GM20431 (cell line): ENCODE results near the gene HHATL.

Source experiments
- in situ Hi-C: fragments of 300-500 bp; cut with MseI, MboI; formaldehyde crosslinking; loops from one replicate; pipeline ENCODE4 v1.15.0; 2020; ENCODE audit warnings: low sequenced_read_pairs; ENCODE audit not compliant: unreplicated experiment

Gene HHATL

DNA sequence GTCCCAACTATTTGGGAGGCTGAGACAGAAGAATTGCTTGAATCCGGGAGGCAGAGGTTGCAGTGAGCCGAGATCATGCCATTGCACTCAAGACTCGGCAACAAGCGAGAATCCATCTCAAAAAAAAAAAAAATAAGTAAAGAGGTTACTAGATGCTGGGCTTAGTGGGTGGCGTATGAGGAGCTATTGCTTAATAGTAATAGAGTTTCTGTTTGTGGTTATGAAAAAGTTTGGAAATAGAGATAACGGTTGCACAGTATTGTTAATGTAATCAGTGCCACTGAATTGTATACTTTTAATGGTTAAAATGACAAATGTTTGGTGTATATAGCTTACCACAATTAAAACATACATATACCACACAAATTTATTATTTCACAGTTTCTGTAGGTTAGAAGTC lies 14.7 kb upstream of the HHATL start:
- in situ Hi-C loops = no loop called here

DNA sequence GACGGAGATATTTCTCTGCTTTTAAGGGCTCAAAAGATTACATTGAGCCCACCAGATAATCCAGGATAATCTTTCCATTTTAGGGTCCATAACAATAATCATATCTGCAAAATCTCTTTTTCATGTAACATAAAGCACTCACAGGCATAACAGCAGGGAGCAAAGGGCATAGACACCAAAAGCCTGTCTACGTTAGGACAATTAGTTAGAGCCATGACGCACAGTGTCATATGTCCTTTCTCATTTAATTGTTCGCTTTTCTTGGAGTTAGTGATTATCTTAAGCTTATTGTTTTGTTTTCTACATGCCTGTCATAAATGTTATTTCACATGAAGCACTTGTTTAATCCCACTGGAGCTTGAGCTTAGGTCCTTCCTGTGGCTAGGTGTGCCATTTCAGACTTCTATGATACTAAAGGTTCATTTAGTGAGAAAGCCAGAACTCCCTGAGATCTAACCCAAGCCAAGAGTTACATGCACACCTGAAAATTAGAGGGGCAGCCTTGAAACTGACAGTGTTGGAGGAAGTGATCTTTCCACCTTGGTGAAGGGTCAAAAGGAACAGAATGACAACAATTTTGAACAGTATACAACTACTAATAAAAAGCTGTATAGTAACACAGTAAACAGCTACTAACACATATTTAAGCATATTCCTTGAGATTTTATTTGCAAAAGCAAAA lies 11.7 kb upstream of the HHATL start:
- in situ Hi-C loops = no loop called here

DNA sequence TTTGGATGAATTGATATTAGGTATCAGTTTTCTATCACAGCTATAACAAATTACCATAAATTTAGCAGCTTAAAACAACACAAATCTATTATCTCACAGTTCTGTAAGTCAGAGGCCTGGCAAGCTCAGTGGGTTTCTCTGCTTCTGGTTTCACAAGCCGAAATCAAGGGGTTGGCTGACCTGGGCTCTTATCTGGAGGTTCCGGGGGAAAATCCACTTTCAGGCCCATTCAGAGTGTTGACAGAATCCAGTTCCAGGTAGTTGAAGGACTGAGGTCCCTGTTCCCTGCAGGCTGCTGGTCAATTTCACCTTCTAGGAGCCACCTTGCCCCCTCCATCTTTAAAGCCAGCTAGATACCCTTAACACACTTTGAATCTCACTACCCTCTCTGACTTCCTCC lies 11.1 kb upstream of the HHATL start:
- in situ Hi-C loops = no loop called here

DNA sequence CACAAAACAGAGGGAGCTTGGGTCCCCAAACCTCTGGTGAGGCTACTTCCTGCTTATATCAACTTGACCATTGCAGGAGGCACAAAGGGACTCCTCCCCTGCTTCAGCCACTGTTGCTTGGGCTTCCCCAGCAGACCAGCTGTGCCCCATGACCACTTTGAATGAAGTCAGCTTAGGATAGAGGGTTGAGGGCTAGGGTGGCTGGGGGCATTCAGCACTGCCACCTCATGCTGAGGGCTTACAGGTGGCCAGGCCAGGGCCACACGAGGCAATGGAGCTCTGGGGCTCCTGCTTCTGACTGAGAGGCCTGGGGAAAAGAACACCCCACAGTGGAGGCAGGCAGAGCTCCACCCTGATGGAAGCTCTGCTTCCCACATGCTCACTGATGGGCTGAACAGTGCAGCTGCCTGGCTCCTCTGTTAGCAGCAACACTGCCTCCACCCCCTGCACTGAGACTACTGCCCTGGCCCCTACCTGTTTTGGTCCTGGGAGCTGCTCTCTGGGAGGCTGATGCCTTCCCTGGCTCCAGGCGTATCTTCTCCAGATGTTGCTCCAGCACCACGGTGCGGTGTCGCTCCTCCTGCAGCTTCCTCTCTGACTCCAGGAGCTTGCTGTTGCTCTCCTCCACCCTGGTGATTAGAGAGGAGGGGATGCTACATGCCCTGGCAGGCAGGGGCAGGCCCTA lies 10.2 kb upstream of the HHATL start:
- in situ Hi-C loops = no loop called here

DNA sequence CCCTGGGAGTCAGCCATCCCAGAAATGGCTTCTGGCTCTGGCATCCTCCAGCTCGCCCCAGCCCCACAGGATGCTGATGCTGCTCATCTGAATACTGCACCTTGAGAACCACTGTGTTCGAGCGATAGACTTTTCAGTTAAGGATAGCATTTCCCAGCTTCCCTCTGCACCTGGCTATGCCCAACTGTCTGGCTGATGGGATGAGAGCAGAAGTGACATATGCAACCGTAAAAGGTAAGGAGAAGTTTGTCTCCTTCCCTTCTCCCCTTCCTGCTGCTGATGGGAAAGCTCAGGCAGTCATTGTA lies 9.7 kb upstream of the HHATL start:
- in situ Hi-C loops = no loop called here

DNA sequence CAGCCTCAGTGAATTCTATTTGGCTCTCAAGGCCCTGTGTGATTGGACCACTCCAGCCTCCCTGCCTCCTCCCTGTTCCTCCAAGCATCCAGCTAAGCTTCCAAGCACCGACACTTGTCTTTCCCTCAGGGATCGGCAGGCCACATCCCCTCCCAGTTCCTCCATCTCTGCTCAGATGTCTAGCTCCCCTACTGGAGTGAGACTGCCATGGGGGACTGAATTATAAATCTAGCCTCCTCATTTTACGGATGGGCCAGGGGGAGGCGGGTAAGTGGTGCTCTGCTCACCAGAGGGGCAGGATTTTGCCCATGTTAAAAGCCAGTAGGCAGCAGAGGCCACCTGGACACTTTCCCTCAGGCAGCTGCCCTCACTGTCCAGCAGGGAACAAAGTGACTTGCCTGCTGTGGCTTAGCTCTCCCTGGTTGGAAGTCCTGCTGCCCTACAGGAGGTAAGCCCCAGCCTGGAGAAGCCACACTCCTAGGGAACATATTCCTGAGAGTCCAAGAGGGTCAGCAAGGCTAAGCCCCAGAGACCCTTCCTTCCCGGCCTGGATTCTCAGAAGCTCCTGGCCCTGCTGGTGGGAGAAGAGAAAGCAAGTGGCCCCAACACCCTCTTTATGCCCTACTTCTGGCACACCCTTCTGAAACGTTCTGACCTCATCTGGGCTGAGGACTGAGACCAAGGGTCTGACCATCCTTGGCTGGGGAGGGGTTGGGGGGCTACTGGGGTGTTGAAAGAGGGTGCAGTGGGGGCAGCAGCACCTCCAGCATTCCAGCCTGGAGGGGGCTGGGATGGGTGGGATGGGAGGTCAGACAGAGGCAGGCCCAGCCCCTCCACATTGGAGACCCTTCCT lies 9.1 kb upstream of the HHATL start:
- in situ Hi-C loops = no loop called here

DNA sequence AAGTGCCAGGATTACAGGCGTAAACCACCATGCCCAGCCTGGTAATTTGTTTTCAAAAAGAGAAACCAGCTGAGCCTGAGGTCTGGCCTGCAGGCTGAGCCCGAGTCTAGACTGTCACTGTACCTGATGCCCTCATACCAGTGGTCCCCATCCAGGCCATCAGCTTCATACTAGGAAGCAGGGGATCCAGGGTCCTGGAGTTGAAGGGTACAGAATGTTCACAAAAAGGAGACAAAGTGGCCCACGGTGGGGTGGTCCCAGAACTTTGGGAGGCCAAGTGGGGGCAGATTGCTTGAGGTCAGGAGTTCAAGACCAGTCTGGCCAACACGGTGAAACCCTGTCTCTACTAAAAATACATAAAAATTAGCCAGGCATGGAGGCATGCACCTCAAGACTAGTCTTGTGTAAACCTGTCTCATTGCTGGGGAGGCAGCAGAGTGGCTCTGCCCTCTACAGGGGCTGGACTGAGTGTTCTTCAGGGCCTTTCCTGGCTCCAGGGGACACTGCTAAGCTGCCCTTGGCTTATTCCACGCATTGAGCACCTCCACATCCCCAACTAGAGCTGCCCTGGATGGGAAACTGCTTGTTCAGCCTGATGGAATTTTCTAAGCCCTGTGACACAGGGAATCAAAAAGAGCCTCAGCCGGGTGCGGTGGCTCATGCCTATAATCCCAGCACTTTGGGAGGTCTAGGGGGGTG lies 7.9 kb upstream of the HHATL start:
- in situ Hi-C loops = no loop called here

DNA sequence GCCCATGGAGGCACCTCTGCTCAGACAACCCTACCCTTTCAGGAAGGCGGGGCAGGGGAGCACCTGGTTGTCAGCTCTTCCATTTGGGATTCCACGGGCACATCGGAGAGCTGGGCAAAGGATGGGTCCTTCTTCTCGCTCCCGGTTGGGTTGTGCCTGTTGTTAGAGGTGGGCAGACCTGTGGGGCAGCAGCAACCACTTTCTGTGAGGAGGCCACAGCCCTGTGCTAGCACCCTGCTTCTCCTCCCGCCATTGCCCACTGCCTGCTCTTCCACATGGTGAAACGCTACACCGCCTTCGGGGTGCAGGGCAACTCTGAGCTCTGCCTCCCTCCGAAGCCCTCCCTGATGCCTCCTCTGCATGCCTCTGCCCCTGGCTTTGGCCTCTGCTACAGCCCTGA lies 7.0 kb upstream of the HHATL start:
- in situ Hi-C loops = no loop called here

DNA sequence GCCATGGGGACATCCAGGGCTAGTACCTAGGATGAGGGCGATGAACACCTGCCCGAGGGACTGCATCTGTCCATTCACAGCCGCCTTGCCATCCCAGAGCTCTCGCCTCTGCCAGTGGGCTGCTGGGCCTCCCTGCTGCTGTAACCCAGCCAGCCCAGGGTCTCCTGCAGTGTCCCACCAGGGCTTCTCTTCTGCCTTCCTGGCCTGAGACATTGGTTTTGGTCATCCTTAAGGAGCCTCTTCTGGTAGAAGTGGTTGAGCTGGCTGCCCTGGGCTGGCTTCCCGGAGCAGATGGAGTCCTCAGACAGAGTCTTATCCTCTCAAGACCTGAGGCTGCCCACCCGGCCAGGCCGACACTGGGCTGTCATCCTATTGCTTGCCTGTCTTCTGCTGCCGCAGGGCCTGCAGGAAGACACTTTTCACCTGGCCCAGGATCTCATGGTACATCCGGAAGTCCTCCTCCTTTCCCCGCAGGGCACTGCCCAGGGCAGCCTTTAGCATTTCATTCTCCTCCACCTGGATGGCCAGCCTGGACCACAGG lies 6.1 kb upstream of the HHATL start:
- in situ Hi-C loops = no loop called here

DNA sequence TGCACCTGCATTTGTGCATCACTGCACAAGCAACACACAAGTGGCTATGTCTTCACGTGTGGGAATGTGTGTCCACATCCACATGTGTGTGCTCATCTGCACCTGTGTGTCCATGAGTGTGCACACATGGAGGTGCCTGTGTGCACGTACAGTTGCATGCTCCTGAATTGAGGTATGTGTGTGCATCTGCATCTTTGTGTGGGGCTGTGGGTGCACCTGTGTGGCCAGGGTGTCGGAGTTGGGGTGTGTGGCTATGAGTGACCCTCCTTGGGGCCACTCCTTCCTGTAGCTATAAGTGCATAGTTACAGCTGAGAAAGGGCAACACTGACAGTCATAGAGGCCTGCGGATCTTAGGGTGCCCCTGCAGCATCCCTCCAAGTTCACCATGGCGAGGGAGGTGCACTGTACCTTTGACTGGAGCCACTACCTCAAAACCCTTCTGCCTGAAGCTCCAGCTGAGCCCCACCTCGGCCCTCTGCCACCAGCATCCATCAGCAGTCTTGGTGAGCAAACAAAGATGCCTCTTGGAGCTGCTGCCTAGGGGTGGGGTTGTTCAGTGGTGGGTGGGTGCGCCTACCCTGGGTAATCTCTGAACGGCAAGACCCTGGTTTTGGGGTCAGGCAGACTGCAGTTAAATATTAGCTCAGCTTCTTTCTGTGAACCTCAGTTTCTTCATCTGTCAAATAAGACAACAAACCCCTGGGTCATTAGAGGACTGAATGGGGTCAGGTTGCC lies 5.2 kb upstream of the HHATL start:
- in situ Hi-C loops = no loop called here

DNA sequence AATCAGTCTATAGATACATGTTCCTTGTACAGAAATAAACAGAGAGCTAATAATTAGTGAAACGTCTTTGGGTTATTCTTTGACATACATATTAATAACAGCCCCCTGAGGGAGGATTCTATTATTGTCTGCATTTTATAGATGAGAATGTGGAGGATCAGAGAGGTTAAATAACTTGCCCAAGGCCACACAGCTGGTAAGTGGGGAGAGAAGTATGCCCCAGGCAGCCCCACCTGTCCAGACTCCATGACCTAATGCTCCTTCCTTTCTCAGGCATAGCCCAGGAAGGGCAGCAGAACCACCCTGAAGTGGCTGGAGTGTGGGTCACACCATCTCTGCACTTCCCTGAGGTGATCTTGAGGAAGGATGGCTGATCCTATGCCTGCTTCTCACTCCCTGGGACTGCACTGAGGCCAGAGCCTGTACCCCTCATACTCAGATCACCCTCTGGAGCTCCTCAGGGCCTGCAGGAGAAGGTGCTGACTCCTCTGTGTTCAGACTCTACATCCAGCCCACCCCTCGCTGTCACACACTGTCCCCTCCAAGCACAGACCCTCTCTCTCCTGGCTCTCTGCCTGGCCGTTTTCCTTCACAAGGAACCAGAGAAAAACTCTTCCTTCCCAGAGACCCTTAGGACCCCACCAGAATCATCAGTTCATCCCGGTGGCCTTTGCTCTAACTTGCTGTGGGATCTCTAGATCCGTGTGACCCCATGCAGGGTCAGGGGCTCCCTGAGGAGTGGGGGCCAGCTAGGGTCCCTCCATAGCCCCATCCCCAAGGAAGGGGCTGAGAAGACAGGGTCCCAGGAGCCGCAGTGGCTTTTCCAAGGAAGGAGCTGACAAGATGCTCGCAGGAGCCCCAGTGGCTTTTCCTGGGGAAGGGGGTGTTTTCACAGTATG lies 4.4 kb upstream of the HHATL start:
- in situ Hi-C loops = no loop called here

DNA sequence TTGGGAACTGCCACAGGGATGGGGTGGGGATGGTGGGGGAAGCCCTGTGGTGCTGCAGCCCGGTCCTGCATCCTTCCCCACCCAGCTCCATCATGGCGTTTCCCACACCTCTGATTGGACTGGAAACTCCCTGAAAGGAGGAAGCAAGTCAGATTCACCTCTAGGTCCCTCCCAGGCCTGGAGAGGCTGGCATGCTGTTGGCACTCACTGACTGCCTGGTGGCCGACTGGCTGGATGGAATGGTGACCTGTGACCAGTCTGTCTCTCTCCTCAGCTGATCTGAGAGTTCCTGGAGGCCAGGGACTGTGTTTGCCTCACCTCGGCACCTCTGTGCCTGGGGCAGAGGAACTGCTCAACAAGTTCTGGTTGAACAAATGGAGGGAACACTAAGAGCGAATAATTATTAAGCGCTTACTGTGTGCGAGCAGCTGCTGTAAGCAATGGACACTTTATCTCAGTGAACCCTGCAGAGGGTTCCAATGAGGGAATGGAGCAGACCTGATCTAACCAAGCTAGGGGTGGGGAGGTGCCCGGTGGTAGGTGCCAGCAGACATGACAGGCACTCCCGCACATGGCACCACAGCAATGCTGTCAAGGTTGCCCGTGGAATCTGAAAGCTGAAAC lies 3.5 kb upstream of the HHATL start:
- in situ Hi-C loops = no loop called here

DNA sequence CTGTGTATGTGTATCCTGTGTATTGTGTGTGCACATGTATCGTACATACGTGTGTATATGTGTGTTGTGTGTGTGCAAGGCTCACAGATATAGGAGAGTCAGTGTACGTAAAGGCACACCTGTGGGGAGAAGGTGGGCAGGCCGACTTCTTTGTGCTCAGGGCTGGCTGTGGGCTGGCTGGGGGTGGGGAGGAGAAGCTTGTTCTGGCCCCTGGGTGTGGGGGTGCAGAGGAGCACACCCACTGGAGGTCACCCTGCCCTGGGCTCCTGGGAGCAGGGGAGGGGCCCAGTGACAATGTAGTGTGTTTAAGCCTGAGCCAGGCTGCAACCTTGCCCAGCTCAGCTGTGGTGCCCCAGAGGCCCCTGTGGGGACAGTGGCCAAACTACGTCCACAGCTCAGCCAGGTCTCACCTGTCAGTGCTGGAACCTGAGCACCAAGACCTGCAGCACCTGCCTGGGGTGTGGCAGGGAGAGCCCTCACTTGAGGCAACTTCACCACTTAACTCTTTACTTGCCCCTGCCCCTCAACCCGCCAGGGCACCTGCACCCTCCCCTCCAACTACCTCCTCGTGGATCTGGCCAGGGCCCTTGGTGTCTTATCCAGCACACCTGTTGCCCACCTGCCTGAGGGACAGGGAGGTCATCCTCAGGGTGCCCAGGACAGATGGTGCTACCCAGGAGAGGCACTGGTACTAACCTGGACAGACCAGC lies 2.6 kb upstream of the HHATL start:
- in situ Hi-C loops = no loop called here

DNA sequence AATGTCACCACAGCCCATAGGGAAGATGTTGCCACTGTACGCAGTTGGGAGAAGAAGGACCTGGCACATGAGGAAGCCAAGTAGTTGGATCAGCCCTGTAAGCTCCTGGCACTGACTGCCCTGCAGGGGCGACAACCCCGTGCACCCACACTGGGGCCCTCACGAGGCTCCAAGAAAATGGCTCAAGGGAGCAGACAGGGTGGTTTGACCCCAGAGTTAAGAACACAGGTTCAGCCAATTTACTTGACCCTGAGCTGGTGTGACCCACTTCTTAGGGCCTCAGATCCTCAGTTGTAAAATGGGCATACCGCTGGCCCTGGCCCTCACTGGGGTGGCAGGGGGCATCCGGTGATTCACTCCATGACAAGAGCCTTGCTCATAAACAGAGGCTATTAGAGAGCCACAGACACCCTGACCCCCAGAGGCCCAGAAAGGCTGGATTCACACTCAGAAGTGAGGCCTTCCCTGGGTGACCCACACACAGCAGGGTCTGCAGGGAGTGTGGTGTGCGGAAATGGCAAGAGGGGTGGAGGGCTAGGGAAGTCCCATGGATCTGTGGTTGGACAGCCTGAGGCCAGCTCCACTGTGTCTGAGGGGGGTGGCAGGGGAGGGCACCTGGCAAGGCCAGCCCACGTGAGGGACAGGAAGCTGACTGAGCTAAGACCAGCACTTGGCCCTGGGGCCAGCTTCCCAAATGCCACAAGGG lies 1.7 kb upstream of the HHATL start:
- in situ Hi-C loops = no loop called here

DNA sequence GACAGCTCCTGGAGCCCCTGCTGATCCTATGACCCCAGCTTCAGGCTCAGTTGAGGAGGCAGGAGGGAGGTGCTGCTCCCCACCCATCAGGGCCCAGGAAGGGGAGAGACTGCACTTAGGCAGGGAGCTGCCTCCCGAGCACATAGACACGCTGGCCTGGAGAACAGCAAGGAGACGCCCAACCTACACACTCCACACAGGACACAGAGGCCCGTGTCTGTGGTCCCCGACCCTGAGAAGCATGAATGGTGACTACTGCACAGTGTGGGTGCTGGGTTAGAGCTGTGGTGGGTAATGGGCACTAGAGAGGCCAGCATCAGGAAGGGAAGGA lies 1.1 kb upstream of the HHATL start:
- in situ Hi-C loops = no loop called here

DNA sequence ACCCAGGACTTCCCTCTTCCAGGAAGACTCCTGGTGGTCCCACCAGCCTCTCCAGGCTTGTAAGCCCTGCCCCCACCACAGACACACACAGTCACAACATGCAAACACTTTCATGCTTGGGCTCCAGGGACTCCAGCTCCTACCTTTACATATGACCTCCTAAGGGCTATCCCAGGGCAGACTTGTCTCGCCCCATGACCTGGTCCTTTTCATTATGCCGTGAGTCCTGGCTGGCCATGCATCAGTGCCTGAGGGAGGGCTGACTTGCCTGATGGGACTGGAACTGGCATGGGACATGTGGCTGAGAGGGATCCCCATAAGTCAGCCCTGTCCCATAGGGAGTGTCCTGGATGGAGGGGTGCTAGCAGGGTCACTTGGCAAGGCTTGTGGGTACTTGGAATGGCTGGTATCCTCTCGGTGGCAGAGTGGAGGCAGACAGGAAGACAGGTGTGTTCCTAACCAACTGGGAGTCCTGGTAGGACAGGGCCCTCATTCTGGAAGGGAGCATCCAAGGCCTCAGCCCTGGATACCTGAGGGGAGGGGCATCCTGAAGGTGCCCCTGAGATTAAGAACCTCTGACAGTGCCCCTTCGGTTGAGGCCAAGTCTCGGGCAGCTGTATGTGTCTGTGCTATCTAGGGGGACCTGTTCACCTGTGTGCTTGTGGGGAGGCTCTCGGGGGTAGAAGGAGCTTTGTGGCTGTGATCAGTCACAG lies 540 bp upstream of the HHATL start:
- in situ Hi-C loops = no loop called here
